Stimulated activated CD8-positive, alpha-beta memory T cell treated with anti-CD3 and anti-CD28 coated beads, Interleukin-2, amount 100 ng/mL, for 1 hour (primary cell): Measurements from ENCODE around the gene MEGF6.

ENCODE experiments used
- DNase-seq, 2 donors: peaks; one replicate each; pipeline ENCODE4 v3.0.0-alpha.2; 2020; ENCODE audit warnings: low read depth in 2 of 2

MEGF6 gene

GRCh38 chr1:3540876-3541275 lies 70.4 kb downstream of the MEGF6 start:
- no peak for DNase-seq

DNA sequence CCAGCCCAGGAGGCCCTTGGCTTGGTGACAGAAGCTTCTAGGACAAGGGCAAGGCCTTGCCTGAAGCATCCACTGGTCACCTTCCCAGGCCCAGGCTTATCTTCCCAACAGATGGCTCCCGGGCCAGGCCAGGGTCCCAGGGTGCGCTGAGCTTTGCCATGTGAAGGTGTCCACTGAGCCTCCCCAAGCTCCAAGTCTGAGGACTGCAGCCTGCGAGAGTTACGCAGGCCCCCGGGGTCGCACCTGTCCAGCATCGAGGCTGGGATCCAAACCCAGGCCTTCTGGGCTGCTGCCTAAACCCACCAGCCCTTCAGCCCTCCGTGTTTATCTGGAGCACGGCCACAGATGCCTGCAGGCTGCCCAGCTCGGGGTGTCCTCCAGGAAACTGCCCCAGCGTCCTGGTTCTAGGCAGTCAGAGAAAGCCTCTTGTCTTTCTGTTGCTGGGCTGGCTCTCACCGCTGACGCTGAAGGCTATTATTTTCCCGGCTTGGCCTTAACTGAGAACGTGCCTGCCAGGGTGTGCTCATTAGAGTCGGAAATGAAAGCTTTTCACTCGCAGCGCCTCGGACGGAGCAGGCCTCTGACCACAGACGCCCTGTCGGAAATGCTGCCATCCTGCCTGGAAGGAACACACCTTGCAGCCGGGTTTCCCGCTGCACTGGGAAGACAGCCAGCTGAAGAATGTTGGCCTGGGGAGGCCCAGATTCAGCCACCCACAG lies 71.4 kb downstream of the MEGF6 start:
- DNase-seq = no peak

- no peak for DNase-seq
These were observed 73.9 kb downstream of the MEGF6 start for GRCh38 chr1:3537359-3537758.

DNA sequence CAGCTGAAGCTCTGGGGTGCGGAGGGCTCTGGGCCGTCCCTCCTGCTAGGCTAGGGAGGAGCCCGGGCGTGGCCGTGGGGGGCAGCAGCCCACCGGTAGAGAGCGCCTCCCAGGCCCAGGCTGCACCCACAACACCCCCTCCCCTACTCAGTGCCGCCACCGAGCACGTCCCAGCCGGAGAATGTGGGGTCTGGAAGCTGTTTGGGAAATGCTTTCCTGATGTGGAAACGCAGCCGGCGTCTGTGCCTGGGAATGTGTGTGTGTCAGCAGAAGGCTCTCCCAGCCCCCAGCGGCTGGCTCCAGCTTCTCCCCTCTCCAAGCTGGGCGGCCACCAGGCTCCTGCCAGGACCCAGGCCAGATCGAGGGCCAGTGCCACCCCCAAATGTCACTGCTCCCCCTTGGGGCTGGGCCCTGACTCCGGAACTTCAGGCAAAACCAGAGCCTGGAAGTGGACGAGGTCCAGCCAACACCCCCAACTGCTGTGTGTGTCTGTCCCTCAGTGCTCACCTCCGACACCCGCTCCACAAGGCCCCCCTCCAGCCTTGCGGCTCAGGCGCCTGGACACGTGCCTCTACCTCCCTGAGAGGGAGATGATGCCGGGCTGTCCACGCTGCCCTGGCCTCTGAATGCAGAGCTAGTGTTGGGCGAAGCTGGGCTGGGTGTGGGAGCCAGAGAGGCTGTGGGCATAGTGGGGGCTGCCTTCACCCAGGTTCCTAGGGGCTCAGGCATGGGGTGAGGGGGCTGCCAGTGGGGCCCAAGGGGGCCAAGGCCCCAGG lies 74.7 kb downstream of the MEGF6 start:
- no peak for DNase-seq

GRCh38 chr1:3535732-3536131 lies 75.6 kb downstream of the MEGF6 start:
- DNase-seq = no peak

GRCh38 chr1:3534803-3535637 lies 76.3 kb downstream of the MEGF6 start:
- no peak for DNase-seq

- DNase-seq = no peak
These were observed 78.0 kb downstream of the MEGF6 start for GRCh38 chr1:3533067-3534048.

DNA sequence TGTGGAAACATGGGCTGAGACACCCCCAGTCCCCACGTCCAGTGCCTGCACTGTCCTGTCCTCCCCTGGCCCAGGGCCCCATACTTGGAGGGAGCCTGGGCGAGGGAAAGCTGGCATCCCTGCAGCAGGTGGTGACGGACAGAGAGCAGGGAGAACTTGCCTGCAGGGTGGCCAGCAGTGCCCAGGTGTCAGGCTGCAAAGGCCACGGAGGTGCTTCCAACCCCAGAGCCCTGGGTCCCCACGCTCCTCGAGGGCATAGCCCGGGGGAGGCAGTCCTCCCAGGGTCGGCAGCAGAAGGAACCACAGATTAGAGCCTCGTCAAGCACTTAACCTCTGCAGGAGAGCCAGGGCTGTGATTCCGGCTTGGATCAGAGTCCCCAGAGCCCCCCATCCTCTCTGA lies 79.4 kb downstream of the MEGF6 start:
- no peak for DNase-seq

GRCh38 chr1:3530926-3531818 lies 80.1 kb downstream of the MEGF6 start:
- peak; percentile 46 to 63 for DNase-seq

DNA sequence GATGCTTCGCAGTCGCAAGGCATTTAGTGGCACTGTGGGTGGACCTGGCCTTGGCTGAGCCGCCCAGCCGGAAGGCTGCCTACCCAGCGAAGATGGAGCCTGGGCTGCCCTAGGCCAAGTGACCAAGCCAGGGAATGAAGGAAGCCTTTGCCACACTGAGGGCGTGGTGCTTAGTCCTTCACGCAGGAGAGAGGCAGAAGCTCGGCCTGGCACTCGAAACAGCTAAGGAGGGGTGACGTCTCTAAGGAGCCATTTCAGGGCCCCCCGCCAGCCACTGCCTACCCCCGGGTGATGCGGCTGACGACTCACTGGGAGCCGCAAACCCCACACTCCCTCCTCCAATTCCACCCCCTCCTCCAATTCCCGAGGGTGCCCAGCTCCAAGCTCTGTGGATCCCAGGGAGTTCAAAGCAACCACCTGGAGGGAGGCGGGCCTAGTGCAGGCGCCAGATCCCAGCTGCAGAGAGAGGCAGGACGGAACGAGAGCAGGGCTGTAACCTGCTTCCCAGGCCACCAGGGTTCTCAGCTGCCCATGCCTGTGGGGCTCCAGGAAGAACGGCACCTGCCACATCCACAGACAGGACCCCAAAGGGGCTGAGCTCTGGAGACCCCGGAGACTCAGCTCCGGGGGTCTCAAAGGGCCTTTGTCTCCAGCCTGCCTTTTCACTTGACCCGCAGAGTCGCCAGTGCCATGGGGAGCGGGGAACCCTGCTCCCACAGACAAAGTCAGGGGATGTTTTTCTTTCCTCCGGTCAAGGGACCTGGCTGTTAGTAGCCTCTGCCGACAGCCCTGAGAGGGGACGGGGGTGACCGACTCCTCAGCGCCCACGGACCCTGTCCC lies 81.0 kb downstream of the MEGF6 start:
- no peak for DNase-seq

GRCh38 chr1:3529099-3529729 lies 82.1 kb downstream of the MEGF6 start:
- no peak for DNase-seq

- no peak for DNase-seq
These were observed 83.5 kb downstream of the MEGF6 start for GRCh38 chr1:3527774-3528173.

GRCh38 chr1:3525551-3526482 lies 85.5 kb downstream of the MEGF6 start:
- DNase-seq = no peak

DNA sequence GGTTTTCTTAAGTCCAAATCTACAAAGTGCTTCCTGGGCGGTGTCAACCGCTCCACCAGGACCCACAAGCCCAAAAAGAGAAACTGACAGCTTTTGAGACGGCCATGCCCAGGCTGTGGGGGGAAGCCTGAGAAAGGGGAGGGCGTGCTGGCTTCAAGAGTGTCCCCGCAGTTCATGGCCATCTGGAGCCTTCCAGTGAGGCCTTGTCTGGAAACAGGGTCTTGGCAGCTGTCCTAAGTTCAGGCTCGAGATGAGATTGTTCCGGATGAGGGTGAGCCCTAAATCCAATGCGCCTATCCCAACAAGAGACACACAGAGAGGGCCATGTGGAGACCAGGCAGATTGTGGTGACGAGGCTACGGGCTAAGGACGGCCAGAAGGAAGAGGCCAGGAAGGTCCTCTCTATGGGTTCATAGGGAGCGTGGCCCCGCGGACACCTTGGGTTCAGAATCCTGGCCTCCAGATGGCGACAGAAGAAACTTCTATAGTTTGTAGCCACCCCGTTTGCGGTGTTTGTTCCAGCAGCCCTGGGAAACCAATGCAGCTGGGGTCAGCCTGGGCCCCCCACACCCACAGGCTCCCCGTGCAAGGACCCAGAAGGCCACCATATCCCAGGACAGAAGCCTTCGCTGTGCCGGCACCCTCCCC lies 86.6 kb downstream of the MEGF6 start:
- no peak for DNase-seq

DNA sequence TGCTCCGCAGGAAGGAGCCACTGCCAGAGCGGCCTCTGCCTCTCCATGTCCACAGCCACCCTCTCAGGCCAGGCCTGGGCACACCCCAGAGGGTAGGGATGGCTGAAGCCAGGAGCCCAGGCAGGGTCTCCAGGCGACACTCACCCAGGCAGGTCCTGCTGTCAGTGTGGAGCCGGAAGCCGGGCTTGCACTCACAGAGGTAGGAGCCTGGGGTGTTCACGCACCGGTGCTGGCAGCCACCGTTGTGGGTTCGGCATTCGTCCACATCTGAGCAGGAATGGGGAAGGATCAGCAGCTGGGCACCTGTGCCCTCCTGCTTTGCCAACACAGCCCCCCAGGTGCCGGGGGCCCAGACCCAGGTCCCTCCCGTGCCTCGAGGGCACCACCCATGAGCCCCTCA lies 87.3 kb downstream of the MEGF6 start:
- DNase-seq = no peak

DNA sequence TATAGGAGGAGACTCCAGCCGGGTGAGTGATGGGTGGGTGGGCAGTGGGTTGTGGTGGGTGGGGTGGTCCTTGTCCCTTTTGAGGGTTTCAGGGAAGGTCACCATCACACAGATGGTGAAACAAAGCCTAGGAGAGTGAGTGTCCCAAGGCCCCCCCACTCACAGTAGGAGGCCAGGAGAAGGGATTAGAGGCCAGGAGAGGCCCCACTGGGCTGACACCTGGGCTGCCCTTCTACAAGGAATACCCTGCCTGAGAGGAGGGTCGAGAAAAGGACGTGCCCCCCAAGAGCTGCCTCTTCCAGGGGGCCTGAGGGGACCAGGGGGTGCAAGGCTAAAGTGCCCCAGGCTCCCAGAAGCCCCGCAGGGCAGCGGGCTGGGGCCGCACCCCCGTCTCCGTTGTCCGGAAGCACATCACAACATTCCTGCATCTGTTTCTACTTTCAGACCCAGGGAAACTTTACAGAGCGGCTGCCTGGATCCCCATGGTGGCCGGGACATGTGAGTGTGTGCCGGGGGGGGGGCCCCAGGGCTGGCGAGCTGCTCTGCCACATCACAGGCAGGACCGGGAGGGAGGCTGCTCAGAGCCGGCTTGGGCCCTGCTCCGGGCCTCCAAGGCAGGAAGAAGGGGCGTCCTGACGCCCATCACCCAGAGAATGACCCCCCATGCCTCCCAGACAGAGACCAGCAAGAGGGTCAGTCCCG lies 88.6 kb downstream of the MEGF6 start:
- DNase-seq = no peak

- no peak for DNase-seq
These were observed 89.2 kb downstream of the MEGF6 start for GRCh38 chr1:3522112-3522511.
